ENCODE measurements around the gene EFHD1. TPM values are rescaled to one million over a fixed set of nuclear protein-coding genes. Genes with fewer than 3 reads are reported as not detected.

The EFHD1 gene
- polyA plus RNA-seq, 3 donors: not detected

DNA sequence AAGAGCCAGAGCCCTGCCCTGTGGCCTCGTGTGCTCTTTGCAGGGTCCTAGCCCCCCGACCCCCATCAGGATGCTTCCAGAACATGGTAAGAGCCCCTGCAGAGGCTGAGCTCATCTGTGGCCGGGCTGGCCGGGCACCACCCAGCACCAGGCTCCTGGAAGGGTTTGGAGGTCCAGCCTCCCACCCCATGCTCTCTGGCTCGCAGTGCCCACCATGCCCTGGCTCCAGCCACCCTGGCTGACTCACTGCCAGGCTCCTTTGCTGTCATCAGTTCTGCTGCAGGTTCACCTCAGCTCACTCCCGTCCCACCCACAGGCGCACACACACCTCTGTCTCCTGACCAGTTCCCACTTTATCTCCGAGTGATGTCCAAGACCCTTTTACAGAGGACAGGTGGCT lies 45.4 kb upstream of the EFHD1 start:
- 97% methylated on average over 8 of the region's 8 CpGs for WGBS (ENCODE audit: insufficient coverage)
- Mint-ChIP-seq H3K4me3 (no peak overlapping the region), H3K9me3 (peaks cover 0 to 2% (median 0%) of the 10 kb centered on the region in 7 donors), H3K27ac (peak overlapping the region in 1 of 7 donors; percentile 77), H3K4me1 (peaks cover 17% of the 10 kb centered on the region), H3K36me3 (peaks cover 13 to 14% of the 10 kb centered on the region in 2 donors), H3K27me3 (ENCODE audit: low read depth in 3 of 3) (peaks cover 0 to 2% (median under 1%) of the 10 kb centered on the region in 3 donors)
- Histone ChIP-seq H3K36me3 (replicated peaks in 1 of 2; ENCODE audit: control insufficient read depth in 1 of 2, insufficient read depth in 2 of 2, low read length in 2 of 2) (peaks cover 3 to 16% of the 10 kb centered on the region in 2 donors), H3K27ac (ENCODE audit: low read depth in 1 of 2, low read length in 2 of 2) (no peak overlapping the region), H3K9ac (ENCODE audit: insufficient read depth, low read length, poor library complexity, severe bottlenecking) (no peak overlapping the region), H3K4me1 (ENCODE audit: control insufficient read depth in 1 of 2, insufficient read depth in 2 of 2, low read length in 2 of 2) (peaks cover 14% of the 10 kb centered on the region in 2 donors), H2AFZ (ENCODE audit: insufficient read depth, low read depth, low read length, poor library complexity, severe bottlenecking) (no peak overlapping the region), H3K9me3 (replicated peaks in 1 of 2; ENCODE audit: control insufficient read depth in 1 of 2, insufficient read depth in 1 of 2, low read length in 2 of 2) (no peaks in the 10 kb centered on the region), H3K4me2 (replicated peaks; ENCODE audit: extremely low read depth, low read length, poor library complexity, severe bottlenecking) (no peak overlapping the region), H3K4me3 (replicated peaks in 1 of 3; ENCODE audit: low read depth in 2 of 3, low read length in 3 of 3) (no peak overlapping the region), H3K79me2 (ENCODE audit: insufficient read depth, low read length) (no peaks in the 10 kb centered on the region), H4K20me1 (ENCODE audit: insufficient read depth, low read length) (no peaks in the 10 kb centered on the region), H3K27me3 (ENCODE audit: control insufficient read depth in 2 of 2, insufficient read depth in 2 of 2, low read length in 2 of 2) (no peaks in the 10 kb centered on the region)
- no peak for DNase-seq
- intact Hi-C loops (cut with micrococcal nuclease): no loop called here
- TF ChIP-seq, protein P1, sequence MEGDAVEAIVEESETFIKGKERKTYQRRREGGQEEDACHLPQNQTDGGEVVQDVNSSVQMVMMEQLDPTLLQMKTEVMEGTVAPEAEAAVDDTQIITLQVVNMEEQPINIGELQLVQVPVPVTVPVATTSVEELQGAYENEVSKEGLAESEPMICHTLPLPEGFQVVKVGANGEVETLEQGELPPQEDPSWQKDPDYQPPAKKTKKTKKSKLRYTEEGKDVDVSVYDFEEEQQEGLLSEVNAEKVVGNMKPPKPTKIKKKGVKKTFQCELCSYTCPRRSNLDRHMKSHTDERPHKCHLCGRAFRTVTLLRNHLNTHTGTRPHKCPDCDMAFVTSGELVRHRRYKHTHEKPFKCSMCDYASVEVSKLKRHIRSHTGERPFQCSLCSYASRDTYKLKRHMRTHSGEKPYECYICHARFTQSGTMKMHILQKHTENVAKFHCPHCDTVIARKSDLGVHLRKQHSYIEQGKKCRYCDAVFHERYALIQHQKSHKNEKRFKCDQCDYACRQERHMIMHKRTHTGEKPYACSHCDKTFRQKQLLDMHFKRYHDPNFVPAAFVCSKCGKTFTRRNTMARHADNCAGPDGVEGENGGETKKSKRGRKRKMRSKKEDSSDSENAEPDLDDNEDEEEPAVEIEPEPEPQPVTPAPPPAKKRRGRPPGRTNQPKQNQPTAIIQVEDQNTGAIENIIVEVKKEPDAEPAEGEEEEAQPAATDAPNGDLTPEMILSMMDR (IDR thresholded peaks at IDR 0.05): no peak

DNA sequence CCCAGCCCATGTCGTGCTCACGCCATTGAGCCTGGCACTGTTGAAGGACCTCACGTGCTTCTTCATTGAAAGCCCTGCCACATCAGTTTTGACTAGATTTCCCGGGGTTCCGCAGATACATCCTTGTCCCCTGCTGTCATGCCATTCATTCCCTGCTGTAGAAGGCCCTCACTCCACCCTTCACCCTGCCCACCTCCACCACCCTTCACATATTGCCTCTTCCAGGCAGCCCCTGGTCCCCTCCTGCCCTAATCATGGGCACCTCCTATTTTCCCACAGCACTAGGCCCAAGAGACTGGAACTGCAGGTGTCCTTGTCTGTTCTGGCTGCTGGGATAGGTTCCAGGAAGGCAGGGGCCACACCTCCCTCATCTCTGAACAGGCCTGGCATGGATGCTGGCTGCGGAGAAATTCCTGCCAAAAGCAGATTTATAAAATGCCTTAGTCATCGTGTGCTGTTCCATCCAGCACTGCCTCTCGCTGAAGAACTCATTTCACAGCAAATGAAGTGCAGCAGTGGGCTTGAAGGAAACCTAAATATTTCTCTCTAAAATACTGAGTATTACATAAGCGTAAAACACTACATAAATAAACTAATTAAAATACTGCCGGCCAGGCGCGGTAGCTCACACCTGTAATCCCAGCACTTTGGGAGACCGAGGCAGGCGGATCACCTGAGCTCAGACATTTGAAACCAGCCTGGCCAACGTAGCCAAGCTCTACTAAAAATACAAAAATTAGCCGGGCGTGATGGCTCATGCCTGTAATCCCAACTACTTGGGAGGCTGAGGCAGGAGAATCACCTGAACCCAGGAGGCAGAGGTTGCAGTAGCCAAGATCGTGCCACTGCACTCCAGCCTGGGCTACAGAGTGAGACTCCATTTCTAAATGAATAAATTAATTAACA lies 44.5 kb upstream of the EFHD1 start:
- H3K9me3 Mint-ChIP-seq: peaks cover 0 to 2% (median 0%) of the 10 kb centered on the region in 7 donors
- no peak overlapping the region for H3K4me3 Mint-ChIP-seq
- Histone ChIP-seq H3K4me3 (replicated peaks in 1 of 3; ENCODE audit: low read depth in 2 of 3, low read length in 3 of 3) (no peak overlapping the region), H3K27ac (ENCODE audit: low read depth in 1 of 2, low read length in 2 of 2) (no peak overlapping the region), H3K4me2 (replicated peaks; ENCODE audit: extremely low read depth, low read length, poor library complexity, severe bottlenecking) (no peak overlapping the region), H3K36me3 (replicated peaks in 1 of 2; ENCODE audit: control insufficient read depth in 1 of 2, insufficient read depth in 2 of 2, low read length in 2 of 2) (peaks cover 0 to 7% of the 10 kb centered on the region in 2 donors), H2AFZ (ENCODE audit: insufficient read depth, low read depth, low read length, poor library complexity, severe bottlenecking) (no peak overlapping the region), H3K9ac (ENCODE audit: insufficient read depth, low read length, poor library complexity, severe bottlenecking) (no peak overlapping the region), H3K79me2 (ENCODE audit: insufficient read depth, low read length) (no peaks in the 10 kb centered on the region), H3K9me3 (replicated peaks in 1 of 2; ENCODE audit: control insufficient read depth in 1 of 2, insufficient read depth in 1 of 2, low read length in 2 of 2) (no peaks in the 10 kb centered on the region), H4K20me1 (ENCODE audit: insufficient read depth, low read length) (no peaks in the 10 kb centered on the region), H3K4me1 (ENCODE audit: control insufficient read depth in 1 of 2, insufficient read depth in 2 of 2, low read length in 2 of 2) (peaks cover 14% of the 10 kb centered on the region in 2 donors), H3K27me3 (ENCODE audit: control insufficient read depth in 2 of 2, insufficient read depth in 2 of 2, low read length in 2 of 2) (no peaks in the 10 kb centered on the region)
- DNase-seq: no peak
- peaks cover 17% of the 10 kb centered on the region for H3K4me1 Mint-ChIP-seq
- H3K36me3 Mint-ChIP-seq: peaks cover 7 to 8% of the 10 kb centered on the region in 2 donors
- H3K27me3 Mint-ChIP-seq (ENCODE audit: low read depth in 3 of 3): peaks cover 1 to 2% (median 2%) of the 10 kb centered on the region in 3 donors
- intact Hi-C loops (cut with micrococcal nuclease): no loop called here
- TF ChIP-seq, protein P1 (IDR thresholded peaks at IDR 0.05): no peak
- H3K27ac Mint-ChIP-seq: peak overlapping the region in 2 of 7 donors; percentile 23 to 52
- 92% methylated on average over 11 of the region's 18 CpGs for whole genome bisulfite sequencing (ENCODE audit: insufficient coverage)
